ENCODE measurements around the gene CYGB. TPM values are rescaled to one million over a fixed set of nuclear protein-coding genes. Genes with fewer than 3 reads are reported as not detected.

The CYGB gene
- not detected for total RNA-seq

DNA sequence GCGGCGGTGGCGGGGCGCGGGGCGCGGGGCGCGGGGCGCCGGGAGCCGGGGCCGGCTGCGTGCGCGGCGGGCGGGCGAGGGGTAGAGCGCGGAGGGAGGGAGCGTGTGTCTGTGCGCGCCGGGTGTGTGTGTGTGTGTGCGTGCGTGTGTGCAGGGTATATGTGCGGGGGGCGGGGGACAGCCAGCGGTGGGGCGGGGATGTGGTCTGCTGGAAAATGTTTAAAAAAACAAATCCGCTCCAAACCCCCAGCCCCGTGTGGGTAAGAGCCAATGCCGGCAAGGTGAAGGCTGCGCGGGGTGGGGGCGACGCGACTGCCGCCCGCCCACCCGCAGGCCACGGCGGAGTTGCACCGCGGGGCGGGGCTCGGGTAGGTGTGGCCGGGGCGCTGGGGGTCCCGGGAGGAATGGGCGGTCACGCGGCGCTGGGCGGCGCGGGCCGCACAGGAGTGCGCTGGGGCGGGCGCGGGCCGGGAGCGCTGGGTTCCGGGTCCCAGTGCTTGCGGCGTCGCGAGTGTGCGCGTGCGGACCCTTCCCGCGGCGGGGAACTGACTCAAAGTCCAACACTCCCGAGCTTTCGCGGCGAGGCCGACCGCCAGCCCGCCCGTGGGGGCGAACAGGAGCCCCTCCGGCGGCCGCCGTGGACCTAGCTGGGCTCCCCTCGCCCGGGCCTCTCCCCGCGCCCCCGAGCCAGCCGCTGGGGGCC is at the start of gene CYGB:
TSS of gene CYGB (minus strand) at position 132 of the 703 bp plus-strand sequence. CDS start 167 bp downstream, outside the sequence.
- H3K9me3 Mint-ChIP-seq, result no peaks in the 10 kb centered on the region
- H3K36me3 Mint-ChIP-seq (ENCODE audit: low read depth), result no peaks in the 10 kb centered on the region
- H3K27ac Mint-ChIP-seq, result no peak within 1 kb of the TSS
- peaks cover 6% of the 10 kb centered on the region for H3K4me1 Mint-ChIP-seq
- H3K27me3 Mint-ChIP-seq, result peaks cover 52% of the 10 kb centered on the region
- POLR2A ChIA-PET, result no interaction called here
- no peak for DNase-seq
- no peak within 1 kb of the TSS for H3K4me3 Mint-ChIP-seq
- CTCF ChIA-PET, result no interaction called here

DNA sequence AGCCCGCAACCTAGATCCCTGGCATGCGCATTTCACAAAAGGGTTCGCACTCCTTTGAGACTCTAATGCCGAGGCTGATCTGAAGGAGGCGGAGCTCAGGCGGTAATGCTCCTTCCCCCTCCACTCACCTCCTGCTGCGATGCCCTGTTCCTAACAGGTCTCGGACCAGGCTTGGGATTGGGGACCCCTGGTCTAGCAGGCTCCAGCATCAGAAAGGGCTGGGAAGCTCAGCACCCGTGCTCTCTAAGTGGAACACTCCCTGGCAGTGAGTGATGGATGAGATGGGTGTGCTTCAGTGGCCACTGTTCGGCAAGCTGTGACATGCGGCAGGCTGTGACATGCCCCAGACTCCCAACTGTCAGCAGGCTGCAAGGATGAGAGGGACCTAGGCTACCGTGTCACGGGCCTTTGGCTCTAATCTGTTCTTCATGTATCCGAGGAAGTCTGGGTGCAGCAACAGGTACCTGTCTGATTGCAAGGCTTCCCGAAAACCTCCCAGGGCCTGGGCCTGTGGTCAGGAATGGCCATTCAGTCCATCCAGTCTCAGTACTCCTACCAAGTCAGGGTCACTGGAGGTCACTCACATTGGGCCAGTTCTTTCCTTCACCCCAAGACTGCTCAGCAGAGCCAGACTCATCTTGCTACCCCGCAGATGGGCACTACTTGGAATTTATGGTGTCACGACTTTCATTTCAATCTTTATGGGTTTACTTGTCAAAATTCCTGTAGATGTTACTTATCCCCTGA is 49.4 kb upstream of the CYGB start:
- Mint-ChIP-seq H3K27ac (no peak overlapping the region), H3K27me3 (peaks cover 63% of the 10 kb centered on the region), H3K4me1 (peaks cover 9% of the 10 kb centered on the region), H3K36me3 (ENCODE audit: low read depth) (peaks cover 2% of the 10 kb centered on the region), H3K9me3 (no peaks in the 10 kb centered on the region), H3K4me3 (no peak overlapping the region)
- DNase-seq, result no peak
- POLR2A ChIA-PET, result no interaction called here
- CTCF ChIA-PET, result interaction anchor here (0.6 to 1.9 kb wide), 3 partner anchors 14 to 138 kb away, joined by 3 to 6 read pairs (median 5); no protein-coding TSS in a partner anchor

DNA sequence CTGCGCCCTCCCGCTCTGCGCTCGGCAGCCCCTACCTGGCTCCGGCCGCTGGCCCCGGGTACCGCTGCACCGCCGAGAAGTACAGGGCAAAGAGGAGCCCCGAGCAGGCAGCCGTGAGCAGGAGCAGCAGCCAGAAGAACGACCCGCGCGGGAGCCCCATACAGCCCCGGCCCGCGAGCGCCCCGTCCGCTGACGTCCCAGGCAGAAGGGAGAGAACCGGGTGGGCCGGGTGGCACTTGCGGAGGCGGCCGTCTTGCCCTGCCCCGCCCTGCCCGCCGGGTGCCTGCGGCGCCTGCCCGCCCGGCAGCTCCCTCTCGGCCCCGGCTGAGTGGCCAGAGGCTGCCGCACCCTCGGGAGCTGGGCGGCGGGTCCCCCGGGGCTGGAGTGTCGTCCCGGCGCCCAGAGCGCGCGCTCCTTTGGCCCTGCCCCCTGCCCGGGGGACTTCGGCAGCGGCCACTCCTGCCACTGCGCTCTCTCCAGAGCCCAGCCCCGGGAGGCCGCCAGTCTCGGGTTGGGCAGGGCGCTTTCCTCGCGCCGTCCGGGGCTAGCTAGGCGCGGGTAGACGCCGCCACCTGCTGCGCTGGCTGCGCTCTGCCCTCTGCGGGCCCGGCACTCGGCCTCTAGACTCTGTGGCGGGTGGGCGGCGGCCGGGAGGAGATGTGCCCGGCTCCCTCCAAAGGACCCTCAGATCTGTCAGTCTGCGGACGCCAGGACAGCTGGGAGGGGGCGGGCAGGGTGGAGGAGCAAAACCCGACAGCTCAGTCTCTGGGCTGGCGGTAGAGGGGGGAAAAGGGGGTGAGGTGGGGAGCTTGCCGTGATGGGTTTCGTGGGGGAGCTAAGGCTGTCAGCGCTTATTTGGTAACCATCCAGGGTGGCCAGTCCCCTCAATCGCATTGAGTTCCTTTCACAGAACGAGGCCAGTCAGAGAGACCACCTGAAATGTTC is 48.4 kb upstream of the CYGB start, which contains the start of gene ST6GALNAC2:
TSS of gene ST6GALNAC2 (minus strand) at position 212 of the 945 bp plus-strand sequence. CDS start at position 160, 52 bp downstream.
- no peak within 1 kb of the TSS for H3K27ac Mint-ChIP-seq
- CTCF ChIA-PET, result interaction anchor here (0.6 to 1.9 kb wide), 7 partner anchors 15 to 221 kb away, joined by 3 to 6 read pairs (median 5); no protein-coding TSS in a partner anchor
- H3K4me3 Mint-ChIP-seq, result peak within 1 kb of the TSS; percentile 61
- POLR2A ChIA-PET, result no interaction called here
- peaks cover 9% of the 10 kb centered on the region for H3K4me1 Mint-ChIP-seq
- peak; percentile 27 for DNase-seq
- H3K9me3 Mint-ChIP-seq, result no peaks in the 10 kb centered on the region
- H3K36me3 Mint-ChIP-seq (ENCODE audit: low read depth), result peaks cover 2% of the 10 kb centered on the region
- peaks cover 62% of the 10 kb centered on the region for H3K27me3 Mint-ChIP-seq

DNA sequence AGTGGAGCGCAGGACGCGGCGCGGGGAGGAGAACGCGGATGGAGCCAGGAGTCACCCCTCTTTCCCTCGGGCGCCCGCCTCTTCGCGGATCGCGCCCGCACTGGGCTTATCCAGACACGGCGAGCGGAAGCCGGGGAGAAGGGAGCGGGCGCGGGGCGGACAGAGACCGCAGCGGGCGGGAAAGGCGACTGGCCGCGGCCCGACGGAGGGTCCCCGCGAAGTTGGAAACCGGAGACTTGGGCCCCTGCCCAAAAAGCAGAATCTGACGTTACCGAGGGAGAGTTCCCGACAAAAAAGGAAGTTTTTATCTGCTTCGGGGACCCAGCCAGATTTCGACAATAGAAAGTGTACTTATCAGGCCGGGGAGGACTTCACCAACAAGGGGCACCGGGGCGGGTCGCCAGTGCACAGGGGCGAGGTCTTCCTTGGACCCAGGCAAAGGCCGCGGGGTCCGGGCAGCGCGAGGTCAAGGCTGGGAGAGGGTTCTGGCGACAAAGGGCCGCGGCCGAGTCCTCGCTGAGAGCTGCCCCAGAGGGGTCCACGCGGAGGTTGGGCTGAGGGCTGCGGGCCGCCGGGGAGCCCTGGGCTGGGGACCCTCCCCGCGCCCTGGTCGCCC is 47.6 kb upstream of the CYGB start:
- Mint-ChIP-seq H3K27me3 (peaks cover 59% of the 10 kb centered on the region), H3K27ac (no peak overlapping the region), H3K36me3 (ENCODE audit: low read depth) (peaks cover 2% of the 10 kb centered on the region), H3K4me1 (peaks cover 9% of the 10 kb centered on the region), H3K4me3 (peak overlapping the region; percentile 61), H3K9me3 (no peaks in the 10 kb centered on the region)
- peak; percentile 15 for DNase-seq
- ChIA-PET CTCF (interaction anchor here (0.6 to 1.9 kb wide), 8 partner anchors 16 to 220 kb away, joined by 3 to 6 read pairs (median 4); no protein-coding TSS in a partner anchor), POLR2A (no interaction called here)

DNA sequence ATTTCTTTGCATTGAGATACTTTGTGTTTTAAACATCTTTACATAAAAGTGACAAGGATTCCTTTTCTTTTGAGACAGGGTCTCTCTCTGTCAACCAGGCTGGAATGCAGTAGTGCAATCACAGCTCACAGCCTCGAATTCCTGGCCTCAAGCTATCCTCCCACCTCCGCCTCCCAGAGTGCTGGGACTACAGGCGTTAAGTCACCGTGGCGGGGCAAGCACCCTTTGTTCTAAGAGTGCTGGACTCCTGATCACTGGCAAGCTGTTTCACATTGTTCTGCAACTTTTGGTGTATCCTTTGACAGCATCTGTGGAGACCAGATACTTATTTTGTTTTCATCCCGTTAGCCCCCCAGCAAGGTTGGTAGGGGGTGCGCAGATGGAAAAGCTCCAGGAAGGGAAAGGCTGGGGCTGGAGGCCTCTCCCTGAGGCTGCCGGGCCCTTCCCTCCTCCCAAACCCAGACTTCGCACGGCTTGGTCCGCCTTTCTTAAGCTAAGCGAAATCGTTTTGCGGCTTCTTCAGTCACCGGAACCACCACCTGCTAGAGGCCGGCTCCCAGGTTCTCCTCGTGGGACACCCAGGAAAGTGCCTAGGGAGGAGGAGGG is 47.0 kb upstream of the CYGB start:
- no peak for DNase-seq
- CTCF ChIA-PET, result interaction anchor here (0.6 to 1.6 kb wide), 3 partner anchors 18 to 31 kb away, joined by 4 to 5 read pairs (median 4); no protein-coding TSS in a partner anchor
- Mint-ChIP-seq H3K27ac (no peak overlapping the region), H3K27me3 (peaks cover 56% of the 10 kb centered on the region), H3K36me3 (ENCODE audit: low read depth) (peaks cover 2% of the 10 kb centered on the region), H3K4me1 (peaks cover 12% of the 10 kb centered on the region), H3K9me3 (no peaks in the 10 kb centered on the region), H3K4me3 (peak overlapping the region; percentile 61)
- POLR2A ChIA-PET, result no interaction called here

DNA sequence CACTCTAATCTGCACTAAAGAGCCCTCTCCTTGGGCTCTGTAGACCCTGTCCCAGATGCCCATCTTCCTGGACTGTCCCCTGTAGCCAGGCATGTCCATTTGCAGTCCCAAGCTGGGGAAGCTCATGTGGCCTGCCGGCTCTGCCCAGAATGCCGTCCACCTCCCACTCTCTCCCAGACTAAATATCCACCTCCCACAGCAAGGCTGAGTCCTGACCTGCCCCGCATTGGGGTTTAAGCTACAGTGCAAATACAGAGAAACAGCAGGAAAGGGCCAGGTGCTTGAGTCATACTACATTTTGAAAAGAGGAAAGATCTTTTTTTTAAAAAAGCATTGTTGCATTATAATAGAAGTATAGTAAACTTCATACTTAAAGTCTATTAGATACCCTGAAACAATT is 45.2 kb upstream of the CYGB start:
- no peak overlapping the region for H3K27ac Mint-ChIP-seq
- no peaks in the 10 kb centered on the region for H3K36me3 Mint-ChIP-seq (ENCODE audit: low read depth)
- H3K4me3 Mint-ChIP-seq, result no peak overlapping the region
- ChIA-PET CTCF (interaction anchor here (0.6 kb wide), 2 partner anchors 172 to 635 kb away, joined by 3 read pairs; no protein-coding TSS in a partner anchor), POLR2A (interaction anchor here (0.7 kb wide), 1 partner anchor 82 kb away, joined by 3 read pairs; no protein-coding TSS in a partner anchor)
- H3K9me3 Mint-ChIP-seq, result no peaks in the 10 kb centered on the region
- H3K27me3 Mint-ChIP-seq, result peaks cover 41% of the 10 kb centered on the region
- peaks cover 12% of the 10 kb centered on the region for H3K4me1 Mint-ChIP-seq
- DNase-seq, result no peak

DNA sequence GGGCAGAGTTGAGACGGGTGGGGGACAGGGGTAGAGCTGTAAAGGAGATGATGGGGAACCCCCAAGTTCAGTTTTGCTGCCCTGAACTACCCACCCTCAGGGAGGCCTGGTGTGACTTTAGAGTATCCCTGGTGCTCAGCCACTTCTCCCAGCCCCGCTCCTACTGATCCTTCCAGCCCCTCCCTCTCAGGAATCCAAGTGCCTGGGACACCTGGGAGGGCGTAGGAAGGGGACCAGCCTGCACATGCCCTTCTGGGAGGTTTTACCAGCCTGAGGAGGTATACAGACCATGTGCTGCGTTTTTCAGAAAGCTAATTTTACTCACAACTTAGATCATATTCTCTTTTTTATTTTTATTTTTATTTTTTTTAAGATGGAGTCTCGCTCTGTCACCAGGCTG is 44.0 kb upstream of the CYGB start:
- H3K4me3 Mint-ChIP-seq, result no peak overlapping the region
- DNase-seq, result no peak
- peaks cover 12% of the 10 kb centered on the region for H3K4me1 Mint-ChIP-seq
- ChIA-PET CTCF (no interaction called here), POLR2A (no interaction called here)
- H3K36me3 Mint-ChIP-seq (ENCODE audit: low read depth), result no peaks in the 10 kb centered on the region
- H3K27me3 Mint-ChIP-seq, result peaks cover 32% of the 10 kb centered on the region
- no peaks in the 10 kb centered on the region for H3K9me3 Mint-ChIP-seq
- no peak overlapping the region for H3K27ac Mint-ChIP-seq

DNA sequence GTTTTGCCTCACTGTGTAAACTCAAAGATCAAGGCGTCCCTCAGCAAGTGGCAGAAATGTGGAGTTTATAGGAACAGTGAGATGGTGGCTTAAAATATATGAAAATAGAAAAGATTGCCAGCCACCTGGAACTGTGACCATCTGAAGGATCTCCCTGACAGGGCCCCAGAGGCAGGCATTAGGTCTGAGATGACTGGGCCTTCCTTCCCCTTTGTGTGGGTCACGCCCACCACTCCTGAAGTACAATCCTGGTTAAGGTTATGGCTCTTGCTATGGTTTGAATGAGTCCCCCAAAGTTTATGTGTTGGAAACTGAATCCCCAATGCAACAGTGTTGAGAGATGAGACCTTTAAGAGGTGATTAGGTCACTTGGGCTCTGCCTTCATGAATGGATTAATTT is 41.8 kb upstream of the CYGB start:
- H3K27me3 Mint-ChIP-seq, result peaks cover 18% of the 10 kb centered on the region
- ChIA-PET POLR2A (interaction anchor here (0.5 kb wide), 1 partner anchor 9 kb away, joined by 5 read pairs; no protein-coding TSS in a partner anchor), CTCF (interaction anchor here (0.9 kb wide), 1 partner anchor 19 kb away, joined by 3 read pairs; no protein-coding TSS in a partner anchor)
- no peaks in the 10 kb centered on the region for H3K9me3 Mint-ChIP-seq
- H3K27ac Mint-ChIP-seq, result no peak overlapping the region
- no peak overlapping the region for H3K4me3 Mint-ChIP-seq
- H3K36me3 Mint-ChIP-seq (ENCODE audit: low read depth), result no peaks in the 10 kb centered on the region
- DNase-seq, result no peak
- H3K4me1 Mint-ChIP-seq, result peaks cover 3% of the 10 kb centered on the region

DNA sequence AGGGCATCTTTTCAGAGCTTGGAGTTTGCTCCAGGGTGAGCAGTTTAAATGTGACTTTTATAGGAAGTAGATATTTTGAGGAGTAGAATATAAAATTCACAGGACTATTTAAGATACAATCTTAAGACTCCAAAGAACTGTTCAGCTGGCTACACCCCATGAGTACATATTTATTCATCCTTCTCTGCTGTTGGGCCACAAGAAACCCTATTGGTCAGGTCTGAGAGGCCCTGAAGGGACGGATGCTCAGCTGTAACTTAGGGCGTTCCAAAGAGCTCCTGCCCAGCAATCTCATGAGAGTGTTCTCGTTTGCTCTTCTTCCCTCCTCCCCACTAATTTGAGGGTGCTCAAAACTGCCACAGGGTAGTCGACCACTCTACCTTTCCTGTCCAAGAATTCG is 40.9 kb upstream of the CYGB start:
- Mint-ChIP-seq H3K36me3 (ENCODE audit: low read depth) (no peaks in the 10 kb centered on the region), H3K4me1 (peaks cover 3% of the 10 kb centered on the region), H3K27me3 (peaks cover 11% of the 10 kb centered on the region), H3K4me3 (no peak overlapping the region), H3K9me3 (no peaks in the 10 kb centered on the region), H3K27ac (no peak overlapping the region)
- DNase-seq, result no peak
- POLR2A ChIA-PET, result interaction anchor here (0.7 kb wide), 1 partner anchor 486 kb away, joined by 3 read pairs; no protein-coding TSS in a partner anchor
- CTCF ChIA-PET, result interaction anchor here (1.5 to 1.8 kb wide), 2 partner anchors 12 to 20 kb away, joined by 4 to 5 read pairs; no protein-coding TSS in a partner anchor

DNA sequence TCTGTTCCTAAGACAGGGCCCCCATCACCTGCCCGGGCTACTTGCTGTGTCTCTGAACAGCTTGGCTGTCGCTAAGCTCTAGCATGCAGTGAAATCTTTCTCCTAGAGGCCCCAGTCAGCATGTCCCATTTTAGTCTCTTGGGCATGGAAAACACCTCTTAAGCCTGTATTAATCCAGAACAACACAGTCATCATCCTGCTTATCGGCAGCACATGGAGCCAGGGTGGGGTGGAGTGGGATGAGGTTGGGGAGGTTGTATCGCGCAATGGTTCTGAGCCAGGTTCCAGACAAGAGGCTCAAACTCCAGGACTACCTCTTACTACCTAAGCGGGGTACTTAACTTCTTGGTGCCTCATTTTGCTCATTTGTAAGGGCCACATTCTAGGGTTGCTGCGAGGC is 40.4 kb upstream of the CYGB start:
- H3K9me3 Mint-ChIP-seq, result no peaks in the 10 kb centered on the region
- no peak for DNase-seq
- peaks cover 3% of the 10 kb centered on the region for H3K4me1 Mint-ChIP-seq
- H3K27ac Mint-ChIP-seq, result no peak overlapping the region
- CTCF ChIA-PET, result interaction anchor here (0.8 to 1.8 kb wide), 3 partner anchors 11 to 20 kb away, joined by 3 to 5 read pairs (median 4); no protein-coding TSS in a partner anchor
- POLR2A ChIA-PET, result interaction anchor here (0.7 kb wide), 1 partner anchor 485 kb away, joined by 3 read pairs; no protein-coding TSS in a partner anchor
- H3K27me3 Mint-ChIP-seq, result peaks cover 6% of the 10 kb centered on the region
- no peaks in the 10 kb centered on the region for H3K36me3 Mint-ChIP-seq (ENCODE audit: low read depth)
- no peak overlapping the region for H3K4me3 Mint-ChIP-seq

DNA sequence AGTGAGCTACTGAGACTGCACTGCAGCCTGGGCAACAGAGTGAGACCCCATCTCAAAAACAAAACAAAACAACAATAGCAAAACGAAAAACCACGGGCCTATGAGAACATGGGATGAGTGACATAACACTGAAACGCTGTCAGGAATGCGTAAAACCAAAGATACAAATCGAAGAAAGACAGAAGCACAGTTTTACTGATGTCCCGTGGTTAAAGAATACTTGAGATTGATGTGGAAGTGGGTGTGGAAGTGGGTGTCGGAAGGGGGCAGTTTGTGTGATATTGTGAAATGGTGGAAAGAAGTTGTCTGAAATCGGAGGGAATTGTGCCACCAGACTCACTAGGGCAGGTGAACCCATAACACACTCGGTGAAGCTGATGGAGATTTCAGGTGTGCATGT is 38.7 kb upstream of the CYGB start:
- Mint-ChIP-seq H3K9me3 (no peaks in the 10 kb centered on the region), H3K36me3 (ENCODE audit: low read depth) (no peaks in the 10 kb centered on the region), H3K27ac (no peak overlapping the region), H3K4me3 (no peak overlapping the region), H3K27me3 (no peaks in the 10 kb centered on the region), H3K4me1 (peaks cover 3% of the 10 kb centered on the region)
- CTCF ChIA-PET, result interaction anchor here (0.6 to 1.3 kb wide), 3 partner anchors 10 to 408 kb away, joined by 3 to 4 read pairs (median 3); no protein-coding TSS in a partner anchor
- POLR2A ChIA-PET, result no interaction called here
- DNase-seq, result no peak

Data from activated CD4-positive, alpha-beta T cell treated with anti-CD3 and anti-CD28 coated beads, Interleukin-2, amount 10 ng/mL, durations not matched to agents 7 days and 5 days (primary cell).